IPS-20b (cell line): ENCODE results near the gene GNG14.

Experiments
- H3K27ac ChIP-seq: one replicate; pipeline ENCODE4 v1.5.1; 2013; ENCODE audit warnings: low read length
- H3K27me3 ChIP-seq: 2 replicates; pipeline ENCODE4 v1.6.1; 2013; ENCODE audit warnings: mild to moderate bottlenecking, low read length, inconsistent platforms; ENCODE audit not compliant: insufficient read depth
- H3K36me3 ChIP-seq: 2 replicates; pipeline ENCODE4 v1.6.1; 2013; ENCODE audit warnings: low read depth, mild to moderate bottlenecking, inconsistent platforms, low read length, moderate library complexity; ENCODE audit not compliant: insufficient read depth
- H3K4me1 ChIP-seq: 2 replicates; pipeline ENCODE4 v1.6.1; 2013; ENCODE audit warnings: mild to moderate bottlenecking, control low read depth, inconsistent platforms, low read length, moderate library complexity; ENCODE audit not compliant: insufficient read depth
- H3K4me3 ChIP-seq: 2 replicates; pipeline ENCODE4 v1.5.1; 2013; ENCODE audit warnings: mild to moderate bottlenecking, low read length, inconsistent platforms
- H3K9ac ChIP-seq: 2 replicates; pipeline ENCODE4 v1.6.1; 2013; ENCODE audit warnings: low read depth, mild to moderate bottlenecking, inconsistent platforms, low read length, moderate library complexity
- H3K9me3 ChIP-seq: 2 replicates; pipeline ENCODE4 v1.6.1; 2013; ENCODE audit warnings: mild to moderate bottlenecking, low read depth, low read length, inconsistent platforms; ENCODE audit not compliant: insufficient read depth

The GNG14 gene

DNA sequence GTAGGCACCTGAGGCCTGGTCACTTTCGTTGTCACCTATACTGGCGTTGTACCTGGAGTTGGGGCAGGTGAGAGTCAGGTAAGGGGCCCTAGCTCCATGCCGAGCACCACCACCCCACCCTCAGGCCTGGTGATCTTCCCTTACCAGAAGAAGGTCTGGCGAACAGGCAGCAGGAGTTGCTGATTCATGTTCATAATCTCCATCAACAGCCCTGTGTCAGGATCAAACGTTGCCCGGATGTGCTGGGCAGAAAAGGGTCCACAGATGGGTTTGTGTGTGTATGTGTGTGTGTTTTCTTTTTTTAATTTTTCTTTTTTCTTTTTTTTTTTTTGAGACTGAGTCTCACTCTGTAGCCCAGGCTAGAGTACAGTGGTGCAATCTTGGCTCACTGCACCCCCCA is 35.6 kb upstream of the GNG14 start:
- Histone ChIP-seq H3K9ac (no peak overlapping the region), H3K9me3 (no peaks in the 10 kb centered on the region), H3K4me3 (no peak overlapping the region), H3K4me1 (no peaks in the 10 kb centered on the region), H3K27ac (no peak overlapping the region), H3K27me3 (no peaks in the 10 kb centered on the region), H3K36me3 (peaks cover 28% of the 10 kb centered on the region)

DNA sequence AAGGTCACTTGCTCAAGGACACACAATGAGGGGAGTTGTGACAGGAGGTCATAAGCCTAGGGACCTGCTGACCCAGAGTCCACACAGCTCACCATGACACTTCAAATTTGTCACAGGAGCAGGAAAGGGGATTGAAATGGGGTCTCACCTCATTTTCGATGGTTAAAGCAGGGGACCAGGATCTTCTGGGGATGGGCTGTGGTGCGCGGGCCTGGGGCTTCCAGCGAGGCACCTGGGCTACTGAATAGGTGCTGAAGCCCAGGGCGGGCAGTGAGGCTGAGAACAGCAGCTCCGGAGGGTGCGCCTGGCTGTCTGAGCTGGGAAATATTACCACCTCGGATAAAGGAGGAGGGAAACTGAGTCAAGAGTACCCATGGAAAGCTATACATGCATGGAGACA is 32.3 kb upstream of the GNG14 start:
- H3K9ac ChIP-seq = no peak overlapping the region
- H3K27ac ChIP-seq = no peak overlapping the region
- no peaks in the 10 kb centered on the region for H3K27me3 ChIP-seq
- no peaks in the 10 kb centered on the region for H3K9me3 ChIP-seq
- peaks cover 28% of the 10 kb centered on the region for H3K36me3 ChIP-seq
- no peak overlapping the region for H3K4me3 ChIP-seq
- H3K4me1 ChIP-seq = no peaks in the 10 kb centered on the region

DNA sequence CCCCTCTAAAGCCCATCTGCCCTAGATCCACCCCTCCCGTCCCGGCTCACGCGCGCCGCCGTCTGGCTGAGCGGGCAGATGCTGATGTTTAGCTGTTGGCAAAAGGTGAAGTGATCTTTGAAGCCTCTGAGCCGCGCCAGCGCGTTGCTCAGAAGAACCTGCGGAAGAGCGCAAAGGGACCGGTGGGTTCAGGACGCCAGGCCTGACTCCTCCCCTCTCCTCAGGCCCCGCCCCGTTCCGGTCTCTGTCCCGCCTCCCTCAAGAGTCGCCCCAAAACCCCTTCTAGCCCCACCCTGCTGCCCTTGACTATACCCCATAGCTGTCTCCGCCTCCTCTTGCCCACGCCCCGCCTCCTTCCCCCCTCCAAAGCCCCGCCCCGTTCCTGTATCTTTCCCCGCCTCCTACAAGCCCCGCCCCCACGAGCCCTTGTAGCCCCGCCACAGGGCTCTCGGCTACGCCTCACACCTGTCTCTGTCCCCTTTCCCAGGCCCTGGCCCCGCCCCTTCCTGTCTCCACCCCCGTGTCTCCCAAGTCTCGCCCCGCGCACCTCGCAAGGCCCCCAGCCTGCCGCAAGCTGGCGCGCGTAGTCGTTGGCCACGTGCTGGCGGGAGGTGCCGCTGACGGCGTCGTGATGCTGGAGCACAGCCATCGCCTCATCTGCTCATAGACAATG is 30.8 kb upstream of the GNG14 start:
- Histone ChIP-seq H3K4me3 (no peak overlapping the region), H3K27me3 (no peaks in the 10 kb centered on the region), H3K9me3 (no peaks in the 10 kb centered on the region), H3K9ac (no peak overlapping the region), H3K27ac (no peak overlapping the region), H3K4me1 (no peaks in the 10 kb centered on the region), H3K36me3 (peaks cover 36% of the 10 kb centered on the region)

DNA sequence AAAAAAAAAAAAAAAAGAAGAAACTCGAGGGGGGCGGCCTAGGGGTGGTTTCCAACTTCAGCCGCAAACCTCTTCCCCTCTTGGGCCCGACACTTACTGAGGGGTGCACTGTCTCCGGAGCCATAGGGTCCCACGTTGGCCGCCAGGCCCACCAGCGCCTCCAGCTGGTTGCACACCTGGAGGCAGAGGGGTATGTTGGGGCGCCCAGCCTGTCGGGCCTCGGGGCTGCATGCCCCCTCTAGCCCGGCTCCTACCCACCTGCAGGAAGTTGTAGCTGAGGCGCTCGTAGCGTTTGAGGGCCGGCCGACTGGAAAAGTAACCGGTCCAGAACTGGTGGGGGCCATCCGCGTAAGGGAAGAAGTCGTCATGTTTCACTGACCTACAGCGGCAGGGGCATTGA is 29.8 kb upstream of the GNG14 start:
- no peak overlapping the region for H3K4me3 ChIP-seq
- no peaks in the 10 kb centered on the region for H3K4me1 ChIP-seq
- H3K36me3 ChIP-seq = peaks cover 36% of the 10 kb centered on the region
- no peaks in the 10 kb centered on the region for H3K9me3 ChIP-seq
- no peaks in the 10 kb centered on the region for H3K27me3 ChIP-seq
- no peak overlapping the region for H3K27ac ChIP-seq
- no peak overlapping the region for H3K9ac ChIP-seq

DNA sequence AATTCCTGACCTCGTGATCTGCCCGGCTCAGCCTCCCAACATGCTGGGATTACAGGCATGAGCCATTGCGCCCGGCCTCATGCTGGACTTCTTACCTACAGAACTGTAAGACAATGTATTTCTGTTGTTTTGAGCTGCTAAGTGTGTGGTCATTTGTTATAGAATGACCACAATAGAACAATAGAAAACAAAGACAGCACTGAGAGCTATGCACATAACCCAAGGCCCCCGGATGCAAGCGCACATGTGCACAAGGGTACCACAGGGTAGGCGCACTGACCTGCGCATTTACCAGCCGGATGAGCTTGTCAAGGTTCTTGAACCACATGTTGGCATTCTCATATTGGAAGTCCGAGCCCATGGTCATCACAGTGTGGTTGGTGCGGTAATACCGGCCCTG is 26.8 kb upstream of the GNG14 start:
- Histone ChIP-seq H3K4me1 (no peaks in the 10 kb centered on the region), H3K27me3 (no peaks in the 10 kb centered on the region), H3K9ac (no peak overlapping the region), H3K4me3 (no peak overlapping the region), H3K27ac (no peak overlapping the region), H3K9me3 (no peaks in the 10 kb centered on the region), H3K36me3 (peaks cover 43% of the 10 kb centered on the region)

DNA sequence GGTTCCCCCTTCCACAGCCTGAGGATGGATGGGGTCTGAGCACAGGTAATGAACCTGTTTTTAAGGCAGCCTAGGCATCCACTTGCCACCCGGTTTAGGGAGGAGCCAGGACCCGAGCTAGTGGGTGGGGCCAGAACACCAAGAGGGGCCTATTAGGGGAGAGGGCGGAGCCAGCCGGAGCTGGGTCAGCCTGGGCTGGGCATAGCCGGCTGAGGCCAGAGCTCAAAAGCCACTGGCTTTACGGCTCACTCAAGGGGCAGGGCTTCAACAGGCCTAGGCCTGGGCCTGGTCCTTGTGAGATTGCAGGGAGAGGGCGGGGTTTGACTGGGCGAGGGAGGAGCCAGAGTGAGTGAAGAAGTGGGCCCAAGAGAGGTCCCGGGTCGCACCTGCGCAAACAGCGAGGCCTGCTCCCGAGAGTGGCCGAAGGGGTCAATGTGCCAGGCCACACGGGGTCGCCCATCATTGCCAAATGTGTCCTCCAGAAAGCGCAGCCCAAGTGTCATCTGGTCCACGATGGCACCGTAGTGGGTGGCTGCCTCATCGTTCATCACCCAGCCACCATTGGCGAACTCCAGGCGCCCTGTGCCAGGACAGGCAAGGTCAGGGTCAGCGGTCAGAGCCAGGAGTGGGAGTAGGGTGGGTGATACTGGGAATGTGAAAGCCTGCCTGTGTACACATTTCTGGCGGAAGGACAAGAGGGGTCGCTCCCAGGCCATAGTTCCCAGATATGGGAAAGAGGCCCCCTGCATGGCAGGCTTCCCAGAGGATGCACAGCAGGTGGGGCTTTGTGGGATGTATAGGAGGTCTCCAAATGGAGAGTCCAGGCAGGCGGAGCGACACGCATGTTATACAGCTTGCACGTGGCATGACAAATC is 23.2 kb upstream of the GNG14 start:
- Histone ChIP-seq H3K36me3 (peaks cover 35% of the 10 kb centered on the region), H3K9me3 (no peaks in the 10 kb centered on the region), H3K27ac (no peak overlapping the region), H3K9ac (no peak overlapping the region), H3K27me3 (no peaks in the 10 kb centered on the region), H3K4me3 (no peak overlapping the region), H3K4me1 (no peaks in the 10 kb centered on the region)

DNA sequence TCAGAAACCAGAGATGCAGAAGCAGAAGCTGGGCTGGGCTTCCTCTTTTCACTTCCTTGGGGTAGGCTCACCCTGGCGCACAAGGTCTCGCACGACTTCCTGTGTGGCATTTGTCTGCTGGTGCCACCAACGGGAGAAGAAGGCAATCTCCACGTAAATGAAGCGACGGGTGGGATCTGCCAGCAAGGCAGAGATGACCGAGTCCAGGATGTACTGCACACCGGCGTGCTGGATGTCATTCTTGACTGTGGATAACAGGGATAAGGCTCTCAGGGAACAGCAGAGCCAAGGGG is 22.6 kb upstream of the GNG14 start:
- no peaks in the 10 kb centered on the region for H3K9me3 ChIP-seq
- H3K27ac ChIP-seq = no peak overlapping the region
- H3K27me3 ChIP-seq = no peaks in the 10 kb centered on the region
- no peak overlapping the region for H3K4me3 ChIP-seq
- no peak overlapping the region for H3K9ac ChIP-seq
- H3K36me3 ChIP-seq = peaks cover 35% of the 10 kb centered on the region
- H3K4me1 ChIP-seq = 0 out of 2 replicates have a peak, but pooled peaks cover under 1% of the 10 kb centered on the region

DNA sequence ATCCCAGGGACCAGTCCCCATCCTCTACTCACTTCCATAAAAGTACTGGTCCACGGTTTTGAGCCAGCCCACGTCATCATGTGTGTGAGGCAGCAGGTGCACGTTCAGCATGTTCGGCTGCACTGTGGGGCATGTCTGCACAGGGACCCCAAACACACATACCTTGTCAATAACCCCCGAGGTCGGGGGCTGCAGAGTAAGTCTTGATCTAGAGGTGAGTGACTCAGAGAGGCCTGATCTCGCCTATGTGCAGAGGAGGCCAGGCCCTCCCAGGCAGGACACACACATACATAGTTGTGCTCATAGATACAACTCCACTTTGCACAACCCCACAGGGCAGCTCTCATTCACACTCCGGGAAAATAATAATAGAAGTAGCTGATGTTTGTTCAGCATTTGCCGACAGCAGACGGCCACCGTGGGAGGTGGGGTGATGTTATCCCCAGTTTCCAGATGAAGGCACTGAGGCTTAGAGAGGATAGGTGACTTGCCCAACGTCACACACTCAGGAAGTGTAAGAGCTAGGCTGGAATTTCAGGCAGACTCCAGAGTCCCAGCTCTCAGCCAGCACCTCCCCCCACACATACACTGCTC is 22.0 kb upstream of the GNG14 start:
- no peaks in the 10 kb centered on the region for H3K9me3 ChIP-seq
- H3K27ac ChIP-seq = peak overlapping the region; percentile 71
- no peaks in the 10 kb centered on the region for H3K27me3 ChIP-seq
- H3K4me1 ChIP-seq = 0 out of 2 replicates have a peak, but pooled peaks cover 5% of the 10 kb centered on the region
- H3K36me3 ChIP-seq = peaks cover 39% of the 10 kb centered on the region
- H3K9ac ChIP-seq = peak overlapping the region; percentile 92; the same call in 1 of the 2 replicates
- peak overlapping the region; percentile 98 for H3K4me3 ChIP-seq

DNA sequence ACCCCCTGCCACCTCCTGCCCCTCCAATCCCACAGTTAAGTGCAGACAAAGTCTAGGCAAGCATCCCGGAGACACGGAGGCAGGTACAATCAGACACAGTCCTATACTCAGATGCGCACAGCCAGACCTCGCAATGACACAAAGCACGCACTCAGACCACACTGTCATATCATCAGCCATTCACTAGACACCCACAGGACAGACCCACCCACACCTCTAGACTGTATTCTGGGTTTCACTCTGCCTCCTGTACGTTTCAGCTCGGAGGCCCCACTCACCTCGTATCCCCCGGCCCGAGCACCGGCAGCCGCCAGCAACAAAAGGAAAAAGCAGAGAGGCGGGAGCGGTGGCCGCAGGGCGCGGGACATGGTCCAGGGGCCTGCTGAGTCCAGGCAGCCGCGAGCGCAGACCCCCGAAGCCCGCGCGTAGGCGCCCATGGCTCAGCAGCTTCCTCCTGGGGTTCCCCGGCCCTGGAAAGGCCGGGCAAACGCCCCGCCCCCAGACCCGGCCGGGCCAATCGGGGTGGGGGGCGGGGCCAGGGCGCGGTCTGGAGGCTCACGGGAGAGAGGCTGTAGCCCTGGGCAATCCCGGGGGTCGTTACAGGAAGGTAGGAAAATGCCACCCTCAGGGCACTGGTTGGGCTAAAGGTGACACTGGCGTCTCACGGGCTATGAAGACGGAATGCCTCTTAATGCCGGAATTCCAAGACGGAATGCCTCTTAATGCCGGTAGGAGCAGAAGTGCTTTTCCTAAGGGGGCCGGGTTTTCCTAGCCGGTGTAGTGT is 21.3 kb upstream of the GNG14 start, which contains the start of the genes MAN2B1 and WDR83:
MAN2B1 (minus strand) TSS at position 478 of the 784 bp plus-strand sequence; CDS start at position 437, 41 bp downstream.
WDR83 (plus strand) TSS at position 543 of the 784 bp plus-strand sequence. CDS start 2,984 bp downstream, outside the sequence.
- H3K27ac ChIP-seq = peak within 1 kb of the TSS; percentile 71
- H3K4me1 ChIP-seq = 0 out of 2 replicates have a peak, but pooled peaks cover 5% of the 10 kb centered on the region
- no peaks in the 10 kb centered on the region for H3K9me3 ChIP-seq
- peak within 1 kb of the TSS; percentile 92 for H3K9ac ChIP-seq
- H3K36me3 ChIP-seq = peaks cover 34% of the 10 kb centered on the region
- H3K27me3 ChIP-seq = no peaks in the 10 kb centered on the region
- H3K4me3 ChIP-seq = peak within 1 kb of the TSS; percentile 98

DNA sequence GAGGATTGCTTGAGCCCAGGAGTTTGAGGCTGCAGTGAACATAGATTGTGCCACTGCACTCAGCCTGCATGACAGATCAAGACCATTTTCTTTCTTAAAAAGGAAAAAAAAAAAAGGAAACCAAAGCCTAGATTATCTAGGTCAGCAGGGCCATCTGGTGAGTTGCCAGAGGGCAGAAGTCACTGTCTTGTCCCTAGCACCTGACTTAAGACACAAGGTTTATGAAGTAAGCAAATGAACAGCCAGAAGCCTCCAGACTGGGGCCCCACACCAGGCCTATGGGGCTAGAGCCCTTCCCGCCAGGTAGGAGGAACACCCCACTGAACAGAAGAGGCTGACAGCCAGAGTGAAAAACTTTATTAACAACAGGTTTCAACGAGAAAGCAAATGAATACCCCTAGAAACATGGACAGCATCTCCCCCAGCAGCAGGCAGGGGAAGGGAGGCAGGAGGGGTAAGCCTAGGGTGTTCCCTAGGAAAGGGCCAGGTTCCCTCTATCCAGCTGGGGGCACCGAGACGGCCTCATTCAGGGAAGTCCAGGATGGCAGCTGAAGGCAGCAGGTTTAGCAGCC is 20.0 kb upstream of the GNG14 start:
- Histone ChIP-seq H3K9me3 (no peaks in the 10 kb centered on the region), H3K36me3 (peaks cover 34% of the 10 kb centered on the region), H3K4me3 (peak overlapping the region; percentile 98; the same call in 1 of the 2 replicates), H3K4me1 (0 out of 2 replicates have a peak, but pooled peaks cover 5% of the 10 kb centered on the region), H3K27ac (no peak overlapping the region), H3K9ac (no peak overlapping the region), H3K27me3 (no peaks in the 10 kb centered on the region)

DNA sequence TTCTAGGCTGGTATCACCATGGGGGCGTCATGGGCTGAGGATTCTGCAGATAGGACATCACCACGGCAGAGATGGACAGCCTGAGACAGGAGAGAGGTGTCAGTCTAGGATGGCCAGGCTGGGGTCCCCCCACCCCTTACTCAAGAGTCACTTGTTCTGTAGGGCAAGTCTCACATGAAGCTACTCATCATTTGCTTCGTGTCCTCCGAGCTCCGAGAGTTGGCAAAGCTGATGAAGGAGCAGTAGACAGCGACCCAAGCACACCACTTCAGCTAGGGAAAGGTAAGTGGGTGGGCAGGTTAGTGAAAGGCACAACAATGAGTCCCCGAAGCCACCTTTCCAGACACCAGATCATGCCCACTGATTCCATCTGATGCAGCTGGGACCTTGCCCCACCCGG is 19.5 kb upstream of the GNG14 start:
- H3K9ac ChIP-seq = peak overlapping the region; percentile 97; the same call in 1 of the 2 replicates
- H3K9me3 ChIP-seq = no peaks in the 10 kb centered on the region
- peaks cover 33% of the 10 kb centered on the region for H3K36me3 ChIP-seq
- no peaks in the 10 kb centered on the region for H3K27me3 ChIP-seq
- H3K4me3 ChIP-seq = peak overlapping the region; percentile 95
- H3K4me1 ChIP-seq = 0 out of 2 replicates have a peak, but pooled peaks cover 5% of the 10 kb centered on the region
- no peak overlapping the region for H3K27ac ChIP-seq
